T-helper 1 cell treated with Interleukin-12 subunit alpha and Interleukin-12 subunit beta and Interleukin-4 antibody, amounts not matched to agents 30 ng/mL and 1 ng/mL, for 36 hours (primary cell): ENCODE results near the gene NIN. TPM values are rescaled to one million over a fixed set of nuclear protein-coding genes. Genes with fewer than 3 reads are reported as not detected.
"Not testable (repeated sequence)": the region's sequence is repeated elsewhere in the genome, so short reads cannot be mapped to it uniquely, and the experiment has no call there.

Source experiments
- intact Hi-C: fragments of 100-400 bp; cut with micrococcal nuclease; formaldehyde crosslinking; loops from one replicate; pipeline ENCODE4 v1.15.1; 2024
- total RNA-seq: library from RNA; stranded (reverse); gene quantifications from 2 replicates; pipeline ENCODE4 v1.2.3, GENCODE V29; 2022

Gene NIN
- total RNA-seq, 1 donor from 2014 or later: 74.3 TPM

DNA sequence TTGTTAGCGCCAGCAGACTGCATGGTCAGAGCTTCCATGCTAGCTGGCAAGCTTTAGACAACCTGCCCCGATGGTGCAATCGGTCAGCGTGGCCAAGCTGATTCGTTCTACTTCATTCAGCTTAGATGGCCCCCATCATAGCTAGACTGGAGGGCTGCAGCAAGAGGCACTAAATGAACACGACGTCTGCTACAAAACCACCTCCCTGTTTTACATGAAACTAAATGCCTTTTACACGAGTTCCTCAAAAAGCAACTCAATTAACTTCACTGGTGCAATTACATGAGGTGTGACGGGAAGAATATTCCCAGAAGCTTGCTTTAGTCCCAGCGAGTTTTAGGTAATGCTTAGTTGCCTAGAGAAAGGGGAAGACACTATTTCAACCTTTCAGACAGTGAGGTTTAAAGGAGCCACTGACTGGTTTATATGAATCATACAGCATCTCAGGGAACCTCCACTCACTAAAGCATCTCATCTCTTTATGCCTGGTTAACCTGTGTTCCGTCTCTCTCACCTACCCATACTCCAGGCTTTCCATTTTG is 8.4 kb downstream of the NIN start:
- intact Hi-C loops: loop anchor here (1.0 to 10.0 kb wide), 6 partner anchors 8 to 1172 kb away; partner anchors contain the start of gene KLHDC2

- intact Hi-C loops: loop anchor here (1.0 to 10.0 kb wide), 9 partner anchors 8 to 1173 kb away; partner anchors contain the start of genes DMAC2L, KLHDC2 and L2HGDH
Measured at GRCh38 chr14:50821510-50822464, 9.2 kb downstream of the NIN start.

DNA sequence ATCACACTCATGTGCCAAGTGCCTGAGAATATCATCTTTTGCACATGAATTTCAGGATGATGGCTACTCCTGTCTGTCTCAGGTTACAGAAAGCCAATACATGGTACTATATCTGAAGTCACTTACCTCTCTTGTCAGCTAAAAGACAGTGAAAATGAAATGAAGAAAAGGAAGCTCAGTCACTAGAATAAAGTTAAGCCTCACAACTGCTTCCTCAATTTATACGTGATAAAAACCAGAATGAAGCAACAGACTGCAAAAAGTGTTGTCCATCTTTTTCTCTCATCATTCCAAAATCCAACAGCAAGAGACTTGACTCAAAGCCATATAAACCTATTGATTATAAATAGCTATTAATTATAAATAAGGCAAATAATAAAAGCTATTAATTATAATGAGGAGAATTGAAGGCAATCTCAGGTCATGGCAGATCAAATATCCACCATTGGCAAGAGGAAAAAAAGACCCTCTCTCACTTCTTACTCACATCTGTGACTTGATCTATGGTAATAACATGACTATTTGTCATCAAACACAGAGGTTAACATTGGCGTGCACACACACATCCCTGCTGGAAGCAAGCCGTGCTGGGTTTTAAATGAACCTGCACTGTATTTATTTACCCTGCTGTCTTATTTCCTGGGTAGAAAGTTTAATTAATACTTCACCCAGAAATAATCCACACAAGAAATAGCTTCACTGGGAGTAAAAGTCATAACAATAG is 10.0 kb downstream of the NIN start:
- intact Hi-C loops: loop anchor here (1.0 to 10.0 kb wide), 6 partner anchors 8 to 1174 kb away; partner anchors contain the start of genes DMAC2L, KLHDC2 and L2HGDH

DNA sequence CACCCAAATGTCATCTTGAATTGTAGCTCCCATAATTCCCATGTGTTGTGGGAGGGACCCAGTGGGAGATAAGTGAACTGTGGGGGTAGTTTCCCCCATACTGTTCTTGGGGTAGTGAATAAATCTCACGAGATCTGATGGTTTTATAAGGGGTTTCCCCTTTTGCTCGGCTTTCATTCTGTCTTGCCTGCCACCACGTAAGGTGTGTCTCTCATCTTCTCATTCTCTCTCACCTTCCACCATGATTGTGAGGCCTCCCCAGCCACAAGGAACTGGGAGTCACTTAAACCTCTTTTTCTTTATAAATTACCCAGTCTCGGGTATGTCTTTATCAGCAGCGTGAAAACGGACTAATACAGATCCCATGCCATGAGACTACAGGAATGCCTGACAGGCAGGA is 11.7 kb downstream of the NIN start:
- intact Hi-C loops: not testable (repeated sequence)

DNA sequence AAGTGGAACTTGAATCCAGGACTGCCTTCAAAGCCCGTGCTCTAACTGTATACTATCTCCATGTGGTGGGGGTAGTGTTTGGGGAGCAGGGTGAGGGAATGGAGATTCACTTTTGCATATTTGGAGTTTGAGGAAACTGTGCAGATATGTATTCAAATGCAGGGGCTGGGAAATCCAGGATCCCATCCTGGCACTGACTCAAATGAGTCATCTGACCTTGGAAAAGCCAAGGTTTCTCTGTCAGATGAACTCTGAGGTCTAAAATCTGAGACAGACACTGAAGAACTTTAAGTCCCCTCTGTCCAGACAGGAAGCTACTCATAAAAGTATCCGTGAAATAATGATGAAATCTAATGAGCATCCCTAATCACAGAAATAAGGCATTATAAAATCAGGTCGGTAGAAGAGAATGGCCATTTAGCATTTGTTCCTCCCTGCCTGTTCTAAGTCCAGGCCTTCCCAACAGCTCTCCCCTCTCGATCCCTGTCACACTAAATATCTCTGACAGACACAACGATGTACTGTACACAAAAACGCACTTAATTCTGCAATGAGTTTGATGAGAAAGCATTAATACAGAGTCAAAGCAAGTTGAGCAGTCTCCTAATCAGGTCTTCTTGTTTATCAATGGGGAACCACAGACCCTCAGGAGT is 14.4 kb downstream of the NIN start:
- intact Hi-C loops: no loop called here

DNA sequence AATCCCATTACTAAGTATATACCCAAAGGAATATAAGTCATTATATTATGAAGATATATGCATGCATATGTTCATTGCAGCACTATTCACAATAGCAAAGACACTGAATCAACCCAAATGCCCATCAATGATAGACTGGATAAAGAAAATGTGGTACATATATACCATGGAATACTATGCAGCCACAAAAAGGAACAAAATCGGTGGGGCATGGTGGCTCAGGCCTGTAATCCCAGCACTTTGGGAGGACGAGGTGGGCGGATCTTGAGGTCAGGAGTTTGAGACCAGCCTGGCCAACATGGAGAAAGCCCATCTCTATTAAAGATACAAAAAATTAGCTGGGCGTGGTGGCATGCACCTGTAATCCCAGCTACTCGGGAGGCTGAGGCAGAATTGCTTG is 15.4 kb downstream of the NIN start:
- intact Hi-C loops: not testable (repeated sequence)

GRCh38 chr14:50815058-50815457 is 15.9 kb downstream of the NIN start:
- intact Hi-C loops: not testable (repeated sequence)

GRCh38 chr14:50814161-50814560 is 16.8 kb downstream of the NIN start:
- intact Hi-C loops: no loop called here

- intact Hi-C loops: loop anchor here (1.0 kb wide), 3 partner anchors 8 to 47 kb away; partner anchors contain the start of gene NIN
Measured at GRCh38 chr14:50813544-50813863, 17.5 kb downstream of the NIN start.

DNA sequence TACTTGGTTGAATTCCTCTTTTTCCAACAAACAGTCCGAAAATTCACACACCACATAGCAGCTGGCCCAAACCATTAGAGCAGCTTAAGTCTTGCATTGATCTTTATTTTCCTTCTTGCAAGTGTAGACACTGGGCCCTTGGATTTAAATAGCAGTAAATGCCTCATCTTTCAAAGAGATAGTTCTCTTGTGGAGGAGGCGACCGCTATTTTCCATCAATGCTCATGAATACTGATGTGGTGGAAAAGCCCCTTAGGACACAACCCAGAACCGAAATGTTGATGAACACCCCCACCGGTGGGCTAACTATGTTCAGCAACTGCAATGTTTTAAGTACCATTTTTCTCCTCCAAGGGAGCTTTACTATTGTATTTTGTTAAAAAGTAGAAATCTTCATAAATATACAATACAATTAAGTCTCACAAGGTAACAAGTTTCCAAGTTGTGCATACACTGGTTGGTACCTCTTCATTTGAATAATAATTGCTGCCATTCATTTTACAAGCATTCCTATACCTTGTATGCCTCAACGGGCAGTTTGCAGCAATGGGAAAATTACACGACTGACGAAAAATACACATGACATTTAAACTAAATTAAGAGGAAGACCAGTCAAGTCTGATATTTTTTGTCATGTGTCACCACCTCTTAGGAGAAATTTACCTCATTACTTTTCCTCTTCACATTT is 18.0 kb downstream of the NIN start:
- intact Hi-C loops: loop anchor here (1.0 kb wide), 3 partner anchors 8 to 47 kb away; partner anchors contain the start of gene NIN

DNA sequence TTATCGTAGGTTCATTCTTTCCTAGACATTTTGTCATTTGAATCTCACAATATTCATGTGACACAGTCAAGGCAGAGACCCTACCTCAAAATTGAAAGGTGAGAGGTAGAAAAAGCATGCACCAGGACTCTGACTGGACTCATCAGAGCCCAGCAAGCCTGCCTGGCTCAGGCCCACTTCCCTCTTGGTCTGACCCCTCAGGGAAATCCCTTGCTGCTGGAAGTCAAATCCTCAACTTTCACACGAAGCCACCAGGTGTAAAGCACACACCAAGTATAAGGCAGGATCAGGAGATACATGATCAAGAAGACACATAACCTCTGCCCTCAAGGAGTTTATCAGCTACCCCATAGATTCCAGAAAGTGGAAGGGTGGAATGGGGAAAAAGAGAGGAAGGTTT is 18.8 kb downstream of the NIN start:
- intact Hi-C loops: no loop called here

- intact Hi-C loops: no loop called here
Measured at GRCh38 chr14:50808053-50808452, 22.9 kb downstream of the NIN start.

- intact Hi-C loops: no loop called here
Measured at GRCh38 chr14:50806241-50806933, 24.6 kb downstream of the NIN start.

DNA sequence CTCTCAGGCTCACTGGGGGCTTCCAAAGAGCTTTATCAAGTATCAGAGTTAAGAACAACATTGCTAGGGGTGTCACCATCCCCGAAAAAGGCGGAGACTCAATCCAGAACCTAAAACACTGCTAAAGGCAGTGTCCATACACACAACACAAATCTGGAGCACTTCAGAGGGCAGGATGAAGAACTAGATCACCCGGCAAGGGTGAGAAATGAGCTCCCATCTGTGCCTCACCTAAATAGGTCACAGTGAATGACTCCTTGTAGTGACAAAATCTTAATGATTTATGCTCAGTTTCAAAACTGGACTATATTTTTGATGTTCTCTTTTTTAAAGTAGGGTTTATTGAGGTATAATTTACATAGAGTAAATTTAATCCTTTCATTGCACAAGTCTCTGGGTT is 25.6 kb downstream of the NIN start:
- intact Hi-C loops: no loop called here

GRCh38 chr14:50804181-50804721 is 26.7 kb downstream of the NIN start:
- intact Hi-C loops: no loop called here

DNA sequence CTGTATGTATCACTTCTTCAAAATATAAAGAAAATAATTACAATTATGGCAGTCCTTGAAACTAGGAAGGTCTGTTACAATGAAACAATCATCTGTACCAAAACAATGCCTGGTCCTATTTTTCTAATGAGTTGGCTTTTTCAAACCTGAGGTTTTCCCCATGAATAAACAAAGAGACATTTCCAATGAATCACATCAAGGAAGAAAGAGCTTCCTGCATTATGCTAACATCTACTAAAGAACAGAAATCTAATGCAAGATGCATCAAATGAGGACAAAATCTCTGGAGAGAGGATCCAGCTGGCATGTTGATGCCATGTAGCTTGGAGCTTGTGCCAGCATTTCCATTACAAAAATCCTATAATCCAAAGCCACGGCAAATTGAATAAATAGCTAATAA is 29.3 kb downstream of the NIN start:
- intact Hi-C loops: no loop called here

- intact Hi-C loops: no loop called here
Measured at GRCh38 chr14:50800032-50800431, 30.9 kb downstream of the NIN start.

GRCh38 chr14:50798048-50798421 is 32.9 kb downstream of the NIN start:
- intact Hi-C loops: no loop called here

- intact Hi-C loops: no loop called here
Measured at GRCh38 chr14:50797250-50798047, 33.5 kb downstream of the NIN start.
